Endothelial cell of umbilical vein (primary cell): ENCODE measurements around the gene SLC12A6. TPM values are rescaled to one million over a fixed set of nuclear protein-coding genes. Genes with fewer than 3 reads are reported as not detected.
"Not testable (repeated sequence)": the region's sequence is repeated elsewhere in the genome, so short reads cannot be mapped to it uniquely, and the experiment has no call there.

Experiments used
- BruUV-seq: library from RNA; stranded (reverse); fragments of 400-500 nt; replicated peaks from 2 replicates; lab custom pipeline; 2021; lab: Mats Ljungman, UMichigan
- CTCF ChIA-PET: fragments of 300-600, 350-600 bp; sonication (Branson Sonifier 250); formaldehyde crosslinking; loops from one replicate; lab custom pipeline; 2021; ENCODE audit warnings: antibody characterized with exemption, inconsistent platforms; lab: Charles Lee
- POLR2A ChIA-PET: fragments of 300-600, 350-600 bp; sonication (Branson Sonifier 250); formaldehyde crosslinking; loops from one replicate; lab custom pipeline; 2021; ENCODE audit warnings: antibody characterized with exemption, inconsistent platforms; lab: Charles Lee
- DNase-seq: peaks from one replicate; pipeline ENCODE4 v3.0.0-alpha.2; 2011; ENCODE audit warnings: low read depth, low spot score
- FAIRE-seq: peaks from 2 replicates; lab custom pipeline; 2011; peaks lifted over from hg19 to GRCh38; lab: Jason Lieb, UNC
- H2AFZ ChIP-seq: 2 replicates; pipeline ENCODE4 v1.6.0; 2012; ENCODE audit warnings: low read depth, low read length, control low read depth, inconsistent platforms
- H3K27ac ChIP-seq: 2 replicates; pipeline ENCODE4 v1.5.1; 2011; ENCODE audit warnings: low read depth, mild to moderate bottlenecking, control low read depth, low read length, moderate library complexity; ENCODE audit not compliant: insufficient read depth
- H3K27me3 ChIP-seq, 2 experiments: 2 replicates each; pipeline versions ENCODE4 v1.6.0 to v1.6.1; 2011; ENCODE audit warnings: low read length in 2 of 2, mixed read lengths in 1 of 2; ENCODE audit not compliant: control insufficient read depth in 2 of 2, insufficient read depth in 2 of 2
- H3K36me3 ChIP-seq, 2 experiments: 2 replicates in 1 of 2; 3 replicates in 1 of 2; pipeline ENCODE4 v1.5.1; 2011; ENCODE audit warnings: low read length in 2 of 2, mild to moderate bottlenecking in 1 of 2, moderate library complexity in 1 of 2; ENCODE audit not compliant: control insufficient read depth in 2 of 2, insufficient read depth in 2 of 2; ENCODE audit errors: extremely low read depth in 1 of 2
- H3K4me1 ChIP-seq: 3 replicates; pipeline ENCODE4 v1.5.1; 2011; ENCODE audit warnings: mild to moderate bottlenecking, low read length; ENCODE audit not compliant: control insufficient read depth, insufficient read depth; ENCODE audit errors: extremely low read depth
- H3K4me2 ChIP-seq: 2 replicates; pipeline ENCODE4 v1.6.1; 2011; ENCODE audit warnings: low read length, control low read depth, mixed read lengths; ENCODE audit not compliant: insufficient read depth
- H3K4me3 ChIP-seq, 3 experiments: fragments of 200-600 bp in 1 of 3; sonication (generic), shearing (Covaris generic) in 1 of 3; replicated peaks in 1 of 3; 2 replicates each; pipeline ENCODE4 v1.5.1; 2011 to 2016; ENCODE audit warnings: control low read depth in 3 of 3, low read length in 3 of 3, mild to moderate bottlenecking in 2 of 3, inconsistent platforms in 1 of 3, low read depth in 1 of 3, moderate library complexity in 1 of 3; ENCODE audit not compliant: insufficient read depth in 1 of 3
- H3K79me2 ChIP-seq: 2 replicates; pipeline ENCODE4 v1.6.0; 2012; ENCODE audit warnings: low read length, inconsistent platforms; ENCODE audit not compliant: control insufficient read depth, insufficient read depth
- H3K9ac ChIP-seq: replicated peaks from 2 replicates; pipeline ENCODE3; 2011; ENCODE audit warnings: low read length, control low read depth; ENCODE audit not compliant: insufficient read depth; ENCODE audit errors: extremely low read depth
- H3K9me1 ChIP-seq: replicated peaks from 3 replicates; pipeline ENCODE4 v1.6.0; 2011; ENCODE audit warnings: mild to moderate bottlenecking, low read length; ENCODE audit not compliant: control insufficient read depth, insufficient read depth; ENCODE audit errors: extremely low read depth
- H3K9me3 ChIP-seq: replicated peaks from 2 replicates; pipeline ENCODE4 v1.5.1; 2012; ENCODE audit warnings: low read length, inconsistent platforms; ENCODE audit not compliant: control insufficient read depth, insufficient read depth
- H4K20me1 ChIP-seq: replicated peaks from 2 replicates; pipeline ENCODE3; 2011; ENCODE audit warnings: mild to moderate bottlenecking, low read length; ENCODE audit not compliant: control insufficient read depth, insufficient read depth; ENCODE audit errors: extremely low read depth
- CTCF ChIP-seq, 2 donors: IDR thresholded peaks; 1 replicate in 1 of 2; 2 replicates in 1 of 2; pipeline ENCODE4 v1.5.1; 2011; ENCODE audit warnings: low read length in 2 of 2, mild to moderate bottlenecking in 2 of 2, moderate library complexity in 2 of 2, control low read depth in 1 of 2, inconsistent platforms in 1 of 2, low read depth in 1 of 2; ENCODE audit not compliant: insufficient read depth in 1 of 2; ENCODE audit errors: extremely low read depth in 1 of 2
- EZH2 ChIP-seq: IDR thresholded peaks from 2 replicates; pipeline ENCODE4 v1.6.1; 2012; ENCODE audit warnings: borderline replicate concordance, low read depth, mild to moderate bottlenecking, moderate library complexity, low read length, inconsistent platforms; ENCODE audit not compliant: severe bottlenecking
- FOS ChIP-seq: IDR thresholded peaks from 2 replicates; pipeline ENCODE4 v1.6.1; 2011; ENCODE audit warnings: mild to moderate bottlenecking, low read length, moderate library complexity, borderline replicate concordance; ENCODE audit not compliant: insufficient read depth
- GATA2 ChIP-seq: IDR thresholded peaks from 2 replicates; pipeline ENCODE4 v1.7.0; 2011; ENCODE audit warnings: low read depth, mild to moderate bottlenecking, moderate library complexity, mixed read lengths, low read length; ENCODE audit not compliant: insufficient read length, insufficient read depth
- JUN ChIP-seq: IDR thresholded peaks from 2 replicates; pipeline ENCODE4 v1.6.1; 2011; ENCODE audit warnings: borderline replicate concordance, low read depth; ENCODE audit not compliant: insufficient read length, insufficient read depth
- MAX ChIP-seq: IDR thresholded peaks from 2 replicates; pipeline ENCODE4 v1.6.1; 2011; ENCODE audit not compliant: insufficient read depth, insufficient read length
- MYC ChIP-seq: IDR thresholded peaks from one replicate; pipeline ENCODE4 v1.6.1; 2011; ENCODE audit warnings: mild to moderate bottlenecking, low read depth, low read length
- POLR2A ChIP-seq: IDR thresholded peaks from 2 replicates; pipeline ENCODE4 v1.6.1; 2012; ENCODE audit warnings: low read depth, mild to moderate bottlenecking, control low read depth, low read length
- POLR2AphosphoS5 ChIP-seq: IDR thresholded peaks from 2 replicates; pipeline ENCODE4 v1.6.1; 2012; ENCODE audit warnings: low read depth, mild to moderate bottlenecking, control low read depth, low read length, moderate library complexity; ENCODE audit not compliant: insufficient read depth
- dilution Hi-C: fragments of 300-500 bp; cut with MboI; formaldehyde crosslinking; loops from one replicate; pipeline ENCODE4 v1.15.0; 2019; ENCODE audit warnings: low sequenced_read_pairs; ENCODE audit not compliant: extremely low pct_ligation_motif_present
- intact Hi-C: fragments of 100-400 bp; cut with micrococcal nuclease; formaldehyde crosslinking; loops from one replicate; pipeline ENCODE4 v1.10.0; 2022
- polyA plus RNA-seq, 4 experiments: library from polyadenylated mRNA; depleted of rRNA in 3 of 4; stranded (reverse) in 3 of 4; unstranded in 1 of 4; fragments of >200 nt; gene quantifications; 2 replicates each; pipeline versions ENCODE4 v1.2.1 to v1.2.3, GENCODE V29; 2011 to 2012; ENCODE audit warnings: missing spikeins in 1 of 4
- total RNA-seq: library from RNA; stranded (reverse); gene quantifications from 2 replicates; pipeline ENCODE4 v1.2.3, GENCODE V29; 2021

SLC12A6 gene
- total and polyA plus RNA-seq, 2 donors (not counting 3 experiments of a cell fraction or from before 2014, with no cell fraction given) = 21.4 to 27.1 TPM

- no TSS peak for BruUV-seq
- no peak overlapping the region for H3K9ac ChIP-seq
- H3K4me1 ChIP-seq = no peaks in the 10 kb centered on the region
- no peaks in the 10 kb centered on the region for H3K79me2 ChIP-seq
- ChIA-PET CTCF (interaction anchor here (1.0 to 3.2 kb wide), 3 partner anchors 10 to 113 kb away, joined by 3 to 16 read pairs (median 6); partner anchors contain the start of genes LPCAT4, NOP10 and NUTM1), POLR2A (interaction anchor here (0.5 kb wide), 1 partner anchor 10 kb away, joined by 4 read pairs; no protein-coding TSS in a partner anchor)
- no peak for DNase-seq
- no peak overlapping the region for H3K27ac ChIP-seq
- dilution Hi-C loops = no loop called here
- TF ChIP-seq EZH2 (no peak), FOS (no peak), POLR2A (no peak), CTCF (IDR thresholded peaks at IDR 0.05; ENCODE audit: extremely low read depth in 1 of 2, insufficient read depth in 1 of 2, low read depth in 1 of 2, low read length in 2 of 2) (no peak), MYC (no peak), JUN (no peak), MAX (no peak), POLR2AphosphoS5 (no peak), GATA2 (no peak)
- no peaks in the 10 kb centered on the region for H3K9me1 ChIP-seq
- no peaks in the 10 kb centered on the region for H4K20me1 ChIP-seq
- peaks cover 2 to 3% of the 10 kb centered on the region in 2 experiments for H3K36me3 ChIP-seq
- intact Hi-C loops = no loop called here
- H3K4me2 ChIP-seq = no peak overlapping the region
- no peaks in the 10 kb centered on the region for H3K9me3 ChIP-seq
- no peak overlapping the region for H3K4me3 ChIP-seq
- no peak overlapping the region for H2AFZ ChIP-seq
- no peaks in the 10 kb centered on the region for H3K27me3 ChIP-seq
- no peak for FAIRE-seq
Measured at GRCh38 chr15:34353627-34354026, 16.0 kb upstream of the SLC12A6 start.

- H4K20me1 ChIP-seq, H3K79me2 ChIP-seq, dilution Hi-C loops, POLR2A ChIA-PET, FAIRE-seq, H3K9me3 ChIP-seq, intact Hi-C loops, H3K4me1 ChIP-seq, BruUV-seq, H3K27me3 ChIP-seq, H3K4me2 ChIP-seq, DNase-seq, H3K4me3 ChIP-seq, H3K27ac ChIP-seq, H3K36me3 ChIP-seq, H3K9ac ChIP-seq, H2AFZ ChIP-seq, H3K9me1 ChIP-seq: not testable (repeated sequence)
- CTCF ChIA-PET = interaction anchor here (1.0 to 3.2 kb wide), 3 partner anchors 10 to 112 kb away, joined by 3 to 16 read pairs (median 6); partner anchors contain the start of genes LPCAT4, NOP10 and NUTM1
Measured at GRCh38 chr15:34352996-34353395, 15.4 kb upstream of the SLC12A6 start.
